HK-2 (cell line): ENCODE results near the gene PRKCH.
"Not testable (repeated sequence)": the region's sequence is repeated elsewhere in the genome, so short reads cannot be mapped to it uniquely, and the experiment has no call there.

Experiments used
- DNase-seq: peaks from one replicate; pipeline ENCODE4 v3.0.0-alpha.2; 2018; ENCODE audit not compliant: unreplicated experiment

Gene PRKCH

DNA sequence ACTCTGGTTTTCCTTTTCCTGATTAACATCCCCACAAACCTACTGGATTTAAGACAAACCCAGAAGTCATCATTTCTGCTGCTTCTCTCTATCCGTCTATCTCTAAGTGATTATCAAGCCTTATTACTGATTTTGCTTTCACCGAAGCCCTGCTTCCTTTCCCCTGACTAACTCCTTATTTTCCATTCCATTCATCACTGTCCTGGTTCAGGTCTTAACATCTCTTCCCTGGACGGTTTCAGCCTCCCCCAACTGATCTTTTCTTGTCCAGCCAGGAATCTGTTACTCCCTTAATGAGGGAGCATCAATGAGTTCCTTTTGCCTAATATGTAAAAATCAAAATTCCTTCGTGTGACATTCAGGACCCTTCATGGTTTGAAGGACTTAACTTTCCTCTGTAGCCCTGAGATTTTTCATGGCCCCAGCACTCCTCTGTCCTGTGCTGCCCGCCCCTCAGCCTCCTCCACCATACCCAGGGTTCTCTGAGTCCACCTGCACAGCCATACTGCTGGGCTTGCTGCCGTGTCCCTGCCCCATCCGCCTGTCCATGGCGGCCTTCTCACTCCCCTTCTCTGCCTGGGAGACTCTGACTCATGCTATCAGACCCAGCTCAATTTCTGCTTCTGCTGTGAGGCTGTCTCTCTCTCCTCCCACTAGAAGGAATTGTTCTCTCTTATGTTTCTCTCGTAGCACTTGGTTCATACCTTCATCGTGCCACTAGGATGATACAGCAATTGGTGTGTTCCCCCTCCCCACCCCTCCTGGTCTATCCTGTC is 206.1 kb downstream of the PRKCH start:
- DNase-seq, result peak; percentile 69

GRCh38 chr14:61528591-61529021 is 207.2 kb downstream of the PRKCH start:
- peak; percentile 71 for DNase-seq

DNA sequence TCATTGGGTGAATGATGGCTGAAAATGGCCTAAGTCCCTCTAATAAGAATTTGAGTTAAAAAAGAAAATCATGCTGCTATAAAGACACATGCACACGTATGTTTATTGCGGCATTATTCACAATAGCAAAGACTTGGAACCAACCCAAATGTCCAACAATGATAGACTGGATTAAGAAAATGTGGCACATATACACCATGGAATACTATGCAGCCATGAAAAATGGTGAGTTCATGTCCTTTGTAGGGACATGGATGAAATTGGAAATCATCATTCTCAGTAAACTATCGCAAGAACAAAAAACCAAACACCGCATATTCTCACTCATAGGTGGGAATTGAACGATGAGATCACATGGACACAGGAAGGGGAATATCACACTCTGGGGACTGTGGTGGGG is 208.0 kb downstream of the PRKCH start:
- not testable (repeated sequence) for DNase-seq

DNA sequence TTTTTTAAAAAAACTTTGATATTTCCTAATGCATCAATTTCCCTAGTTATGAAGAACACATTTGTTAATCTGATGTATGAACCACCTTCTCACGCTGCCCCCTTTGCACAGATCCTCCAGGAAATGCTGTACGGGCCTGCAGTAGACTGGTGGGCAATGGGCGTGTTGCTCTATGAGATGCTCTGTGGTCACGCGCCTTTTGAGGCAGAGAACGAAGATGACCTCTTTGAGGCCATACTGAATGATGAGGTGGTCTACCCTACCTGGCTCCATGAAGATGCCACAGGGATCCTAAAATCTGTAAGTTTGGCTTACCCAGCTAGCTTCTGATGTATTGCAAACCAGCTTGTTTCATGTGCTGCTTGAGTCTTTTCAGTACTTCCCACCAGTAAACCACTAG is 208.9 kb downstream of the PRKCH start:
- DNase-seq, result no peak

DNA sequence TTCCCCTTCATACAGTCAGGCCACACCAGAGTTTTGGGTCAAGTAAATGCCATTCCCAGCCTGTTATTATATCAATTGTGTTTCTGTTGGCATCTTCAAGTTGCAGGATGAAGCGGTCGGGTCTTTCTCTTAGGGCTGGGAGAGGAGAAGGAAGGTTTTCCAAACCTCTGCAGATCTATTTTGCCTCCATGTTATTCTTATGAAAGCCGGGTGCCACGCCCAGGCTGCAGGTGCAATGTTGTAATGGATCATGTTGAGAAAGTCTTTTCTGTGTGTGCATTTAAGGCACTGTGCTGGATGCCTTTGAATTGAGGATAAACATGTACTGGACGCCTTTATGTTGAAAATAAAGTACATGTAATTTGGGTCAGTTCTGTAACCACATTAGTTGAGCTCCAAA is 209.5 kb downstream of the PRKCH start:
- no peak for DNase-seq

- no peak for DNase-seq
These were observed 210.2 kb downstream of the PRKCH start for GRCh38 chr14:61531465-61532122.

DNA sequence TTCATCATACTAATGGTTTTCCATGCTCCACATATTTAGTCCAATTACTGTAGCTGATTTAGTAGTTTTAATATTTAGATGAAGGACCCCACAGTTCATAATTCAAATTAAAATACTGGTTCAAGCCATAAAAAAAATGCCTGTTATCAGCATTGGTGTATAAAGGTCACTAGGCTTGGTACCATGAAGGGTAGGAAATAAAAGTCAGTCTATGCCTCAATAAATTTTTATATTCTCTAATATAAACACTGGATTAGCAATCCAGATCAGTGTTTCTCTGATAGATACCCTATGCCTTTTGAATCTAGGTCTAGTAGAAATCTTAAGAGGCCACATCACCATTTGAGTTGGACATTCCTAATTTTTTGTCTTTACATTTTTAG is 210.7 kb downstream of the PRKCH start:
- DNase-seq, result no peak

DNA sequence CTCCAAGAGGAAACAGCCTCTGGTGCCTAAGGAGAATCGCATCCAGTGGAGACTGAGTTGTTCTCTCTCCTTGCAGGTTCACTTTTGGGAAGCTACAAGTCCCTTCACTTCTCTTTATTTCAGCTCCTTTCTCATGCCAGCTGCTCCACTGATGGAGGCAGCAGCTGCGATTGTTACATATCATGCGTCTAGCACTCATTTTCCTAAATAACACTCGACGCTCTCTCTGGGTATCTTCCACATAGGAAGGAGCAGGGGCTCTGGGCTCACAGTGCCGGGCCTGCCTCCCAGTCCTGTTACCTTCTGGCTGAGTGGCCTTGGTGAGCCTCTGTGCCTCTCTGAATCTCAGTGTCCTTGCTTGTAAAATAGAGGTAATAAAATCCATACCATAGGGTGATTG is 211.4 kb downstream of the PRKCH start:
- DNase-seq, result no peak

DNA sequence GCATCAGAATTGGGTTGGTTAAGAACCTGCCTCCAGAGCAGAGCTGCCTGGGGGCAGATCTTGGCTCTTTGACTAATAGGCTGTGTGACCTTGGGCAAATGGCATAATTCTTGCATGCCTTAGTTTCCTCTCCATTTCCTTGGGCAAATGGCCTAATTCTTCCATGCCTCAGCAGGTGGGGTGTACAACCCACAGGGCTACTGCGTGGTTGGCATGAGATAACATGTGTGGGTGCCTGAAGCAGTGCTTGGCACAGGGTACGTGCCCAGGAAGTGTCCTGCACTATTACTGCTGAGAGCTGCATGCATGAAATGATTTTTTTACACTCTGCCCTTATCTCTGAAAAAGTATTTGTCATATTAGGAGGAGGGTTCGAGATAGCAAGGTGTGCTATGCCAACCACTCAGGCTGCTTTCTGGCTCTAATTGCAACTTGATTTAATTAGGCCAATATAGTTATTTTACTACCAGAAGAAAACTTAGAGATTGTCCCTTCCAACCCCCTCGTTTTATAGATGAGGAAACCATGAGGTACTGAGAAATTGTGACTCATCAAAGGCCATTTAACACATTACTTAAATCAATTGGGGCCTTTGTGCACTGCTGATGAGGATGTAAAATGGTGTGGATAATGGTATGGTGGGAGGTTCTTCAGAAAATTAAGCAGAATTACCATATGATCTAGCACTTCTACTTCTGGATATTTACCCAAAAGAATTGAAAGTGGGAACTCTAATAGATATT is 212.3 kb downstream of the PRKCH start:
- no peak for DNase-seq

GRCh38 chr14:61535032-61535431 is 213.7 kb downstream of the PRKCH start:
- DNase-seq, result no peak

GRCh38 chr14:61535458-61535857 is 214.1 kb downstream of the PRKCH start:
- no peak for DNase-seq

GRCh38 chr14:61536661-61537562 is 215.5 kb downstream of the PRKCH start:
- DNase-seq, result peak; percentile 26

GRCh38 chr14:61537563-61538463 is 216.4 kb downstream of the PRKCH start:
- DNase-seq, result peak; percentile 57

DNA sequence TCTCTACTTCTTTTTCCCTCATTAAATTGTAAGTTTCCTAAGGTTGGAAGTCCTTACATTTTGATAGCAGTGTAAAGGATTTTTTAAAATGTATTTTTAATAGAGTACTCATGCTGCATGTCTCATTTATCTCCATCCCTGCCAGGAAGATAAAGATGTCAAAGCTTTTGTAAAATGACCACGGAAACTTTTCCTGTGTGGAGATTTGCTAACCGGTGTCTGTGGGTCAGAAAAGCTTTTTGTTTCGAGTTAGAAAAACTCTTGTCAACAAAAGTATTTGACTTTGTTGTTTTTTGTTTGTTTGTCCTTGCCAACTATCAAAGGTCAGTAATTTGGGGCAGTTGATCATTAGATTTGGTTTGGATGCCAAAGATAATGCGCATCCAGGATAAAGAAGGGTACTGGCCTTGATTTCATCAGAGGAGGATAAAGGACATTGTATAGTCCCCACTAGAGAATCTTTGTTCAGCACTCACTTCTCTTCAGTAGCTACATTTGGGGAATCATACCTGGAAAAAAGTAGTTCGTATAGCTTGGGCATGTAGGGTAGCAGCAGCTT is 217.2 kb downstream of the PRKCH start:
- no peak for DNase-seq

GRCh38 chr14:61539631-61540030 is 218.3 kb downstream of the PRKCH start:
- DNase-seq, result no peak

- DNase-seq, result no peak
These were observed 219.6 kb downstream of the PRKCH start for GRCh38 chr14:61540931-61541330.

- no peak for DNase-seq
These were observed 221.7 kb downstream of the PRKCH start for GRCh38 chr14:61542848-61543790.

DNA sequence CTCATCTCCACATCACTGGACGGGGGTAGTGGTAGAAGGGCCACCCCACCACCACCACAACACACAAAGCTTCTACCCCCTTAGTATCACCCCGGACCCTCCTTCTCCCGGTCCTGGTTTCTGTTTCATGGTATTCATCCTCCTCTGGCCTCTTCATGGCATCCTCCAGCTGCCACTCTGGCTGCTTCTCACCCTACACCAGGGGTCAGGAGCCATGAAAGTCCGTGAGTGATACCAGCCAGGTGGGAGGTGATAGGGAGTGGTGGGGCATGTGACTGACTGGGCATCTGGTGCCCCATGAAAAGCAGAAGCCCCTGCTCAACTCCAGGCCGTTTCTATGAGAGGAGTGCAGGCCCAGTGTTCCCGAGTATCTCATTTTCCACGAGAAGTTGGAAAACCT is 222.6 kb downstream of the PRKCH start:
- no peak for DNase-seq
